HL-60 (cell line): ENCODE results near the gene MAN2C1.

Experiments used
- GABPA ChIP-seq: IDR thresholded peaks from 2 replicates; pipeline ENCODE4 v1.6.1; 2012; ENCODE audit warnings: low read depth
- REST ChIP-seq: IDR thresholded peaks from 2 replicates; pipeline ENCODE4 v1.6.1; 2012; ENCODE audit warnings: low read depth; ENCODE audit not compliant: insufficient replicate concordance
- TF ChIP-seq, protein P1 (sequence below): IDR thresholded peaks from one replicate; pipeline ENCODE4 v1.5.1; 2011; ENCODE audit warnings: low read length, control low read depth, inconsistent platforms; ENCODE audit not compliant: insufficient read depth

DNA sequence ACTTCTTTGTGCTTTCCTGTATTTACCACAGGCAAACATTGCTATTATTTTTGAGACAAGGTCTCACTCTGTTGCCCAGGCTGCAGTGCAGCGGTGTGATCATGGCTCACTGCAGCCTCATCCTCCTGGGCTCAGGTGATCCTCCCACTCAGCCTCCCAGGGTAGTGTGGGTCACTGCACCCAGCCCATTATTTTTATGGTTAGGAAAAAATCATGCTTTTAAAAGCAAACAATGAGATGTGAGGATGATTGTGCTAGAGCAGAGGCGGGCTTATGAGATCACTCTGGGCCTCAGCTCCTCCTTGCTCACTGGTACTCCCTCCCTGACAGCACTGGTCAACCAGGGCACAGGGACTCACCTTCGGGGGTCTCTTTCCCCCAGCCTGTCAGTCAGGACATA, 2.2 kb downstream of the MAN2C1 start:
- TF ChIP-seq, protein P1, sequence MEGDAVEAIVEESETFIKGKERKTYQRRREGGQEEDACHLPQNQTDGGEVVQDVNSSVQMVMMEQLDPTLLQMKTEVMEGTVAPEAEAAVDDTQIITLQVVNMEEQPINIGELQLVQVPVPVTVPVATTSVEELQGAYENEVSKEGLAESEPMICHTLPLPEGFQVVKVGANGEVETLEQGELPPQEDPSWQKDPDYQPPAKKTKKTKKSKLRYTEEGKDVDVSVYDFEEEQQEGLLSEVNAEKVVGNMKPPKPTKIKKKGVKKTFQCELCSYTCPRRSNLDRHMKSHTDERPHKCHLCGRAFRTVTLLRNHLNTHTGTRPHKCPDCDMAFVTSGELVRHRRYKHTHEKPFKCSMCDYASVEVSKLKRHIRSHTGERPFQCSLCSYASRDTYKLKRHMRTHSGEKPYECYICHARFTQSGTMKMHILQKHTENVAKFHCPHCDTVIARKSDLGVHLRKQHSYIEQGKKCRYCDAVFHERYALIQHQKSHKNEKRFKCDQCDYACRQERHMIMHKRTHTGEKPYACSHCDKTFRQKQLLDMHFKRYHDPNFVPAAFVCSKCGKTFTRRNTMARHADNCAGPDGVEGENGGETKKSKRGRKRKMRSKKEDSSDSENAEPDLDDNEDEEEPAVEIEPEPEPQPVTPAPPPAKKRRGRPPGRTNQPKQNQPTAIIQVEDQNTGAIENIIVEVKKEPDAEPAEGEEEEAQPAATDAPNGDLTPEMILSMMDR: no peak
- TF ChIP-seq GABPA (no peak), REST (no peak)
